Measurements from ENCODE around the gene SYNE2.
"Not testable (repeated sequence)": the region's sequence is repeated elsewhere in the genome, so short reads cannot be mapped to it uniquely, and the experiment has no call there.

The SYNE2 gene

DNA sequence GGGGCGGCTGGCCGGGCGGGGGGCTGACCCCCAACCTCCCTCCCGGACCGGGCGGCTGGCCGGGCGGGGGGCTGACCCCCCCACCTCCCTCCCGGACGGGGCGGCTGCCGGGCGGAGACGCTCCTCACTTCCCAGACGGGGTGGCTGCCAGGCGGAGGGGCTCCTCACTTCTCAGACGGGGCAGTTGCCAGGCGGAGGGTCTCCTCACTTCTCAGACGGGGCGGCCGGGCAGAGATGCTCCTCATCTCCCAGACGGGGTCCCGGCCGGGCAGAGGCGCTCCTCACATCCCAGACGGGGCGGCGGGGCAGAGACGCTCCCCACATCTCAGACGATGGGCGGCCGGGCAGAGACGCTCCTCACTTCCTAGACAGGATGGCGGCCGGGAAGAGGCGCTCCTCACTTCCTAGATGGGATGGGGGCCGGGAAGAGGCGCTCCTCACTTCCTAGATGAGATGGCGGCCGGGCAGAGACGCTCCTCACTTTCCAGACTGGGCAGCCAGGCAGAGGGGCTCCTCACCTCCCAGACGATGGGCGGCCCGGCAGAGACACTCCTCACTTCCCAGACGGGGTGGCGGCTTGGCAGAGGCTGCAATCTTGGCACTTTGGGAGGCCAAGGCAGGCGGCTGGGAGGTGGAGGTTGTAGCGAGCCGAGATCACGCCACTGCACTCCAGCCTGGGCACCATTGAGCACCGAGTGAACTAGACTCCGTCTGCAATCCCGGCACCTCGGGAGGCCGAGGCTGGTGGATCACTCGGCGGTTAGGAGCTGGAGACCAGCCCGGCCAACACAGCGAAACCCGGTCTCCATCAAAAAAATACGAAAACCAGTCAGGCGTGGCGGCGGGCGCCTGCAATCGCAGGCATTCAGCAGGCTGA lies 185.3 kb downstream of the SYNE2 start:
- not testable (repeated sequence) for DNase-seq (ENCODE audit: low read depth)

DNA sequence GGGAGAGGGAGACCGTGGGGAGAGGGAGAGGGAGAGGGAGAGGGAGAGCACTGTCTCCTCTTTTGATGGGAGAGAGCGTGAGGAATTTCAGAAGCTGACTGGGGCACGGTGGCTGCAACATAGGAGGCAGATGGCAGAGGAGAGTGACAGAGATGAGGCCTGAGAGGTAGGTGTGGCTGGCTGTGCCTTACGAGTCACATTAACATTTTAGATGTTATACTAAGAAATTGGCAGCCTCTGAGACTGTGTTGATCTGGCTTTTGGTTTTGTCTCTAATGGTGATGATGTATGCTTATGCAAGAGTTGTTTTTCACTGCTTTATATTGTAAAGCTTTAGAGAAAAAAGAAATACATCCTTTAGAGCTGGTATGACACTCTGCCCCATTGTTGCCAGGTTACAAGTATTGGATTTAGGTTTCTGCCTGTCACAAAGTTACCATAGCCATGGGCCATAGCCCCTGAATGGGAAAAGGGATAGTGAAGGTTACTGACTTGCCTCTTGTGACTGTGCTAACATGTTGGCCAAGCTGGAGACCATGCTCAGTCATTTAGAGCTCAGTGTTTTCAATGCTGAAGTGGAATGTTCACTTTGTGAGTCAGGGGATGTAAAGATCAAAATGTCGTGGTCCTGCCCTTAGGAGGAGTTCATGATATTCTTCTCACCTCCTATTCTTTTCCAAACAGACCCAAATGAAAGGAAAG lies 186.2 kb downstream of the SYNE2 start:
- DNase-seq (ENCODE audit: low read depth), result no peak

DNA sequence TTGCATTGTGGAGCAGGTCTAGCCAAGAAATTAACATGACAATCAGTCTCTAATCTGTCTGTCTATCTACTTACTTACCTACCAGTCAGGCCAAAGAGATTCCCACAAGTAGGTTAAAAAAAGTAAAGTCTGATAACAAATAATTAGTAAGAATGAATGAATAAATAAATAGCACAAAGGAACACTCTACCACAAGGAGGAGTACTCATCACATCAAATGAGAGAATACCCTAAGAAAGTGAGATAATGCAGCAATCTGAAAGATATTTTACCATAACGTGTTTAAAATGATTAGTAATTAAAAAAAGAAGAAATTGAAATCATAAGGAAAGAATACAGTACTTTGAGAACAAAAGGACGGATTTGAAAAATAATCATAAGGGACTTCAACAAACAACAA lies 187.2 kb downstream of the SYNE2 start:
- no peak for DNase-seq (ENCODE audit: low read depth)

DNA sequence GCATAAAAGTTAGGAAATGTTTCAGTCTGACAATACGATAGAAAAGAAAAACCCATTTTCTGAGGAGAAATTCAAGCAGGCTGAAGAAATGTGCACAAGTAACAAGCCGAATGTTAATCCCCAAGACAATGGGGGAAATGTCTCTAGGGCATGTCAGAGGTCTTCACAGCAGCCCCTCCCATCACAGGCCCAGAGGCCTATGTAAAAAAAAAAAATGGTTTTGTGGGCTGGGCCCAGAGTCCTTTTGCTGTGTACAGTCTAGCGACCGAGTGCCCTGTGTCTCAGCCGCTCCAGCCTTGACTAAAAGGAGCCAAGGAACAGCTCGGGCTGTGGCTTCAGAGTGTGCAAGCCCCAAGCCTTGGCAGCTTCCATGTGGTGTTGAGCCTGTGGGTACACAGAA lies 190.5 kb downstream of the SYNE2 start:
- DNase-seq (ENCODE audit: low read depth), result not testable (repeated sequence)

DNA sequence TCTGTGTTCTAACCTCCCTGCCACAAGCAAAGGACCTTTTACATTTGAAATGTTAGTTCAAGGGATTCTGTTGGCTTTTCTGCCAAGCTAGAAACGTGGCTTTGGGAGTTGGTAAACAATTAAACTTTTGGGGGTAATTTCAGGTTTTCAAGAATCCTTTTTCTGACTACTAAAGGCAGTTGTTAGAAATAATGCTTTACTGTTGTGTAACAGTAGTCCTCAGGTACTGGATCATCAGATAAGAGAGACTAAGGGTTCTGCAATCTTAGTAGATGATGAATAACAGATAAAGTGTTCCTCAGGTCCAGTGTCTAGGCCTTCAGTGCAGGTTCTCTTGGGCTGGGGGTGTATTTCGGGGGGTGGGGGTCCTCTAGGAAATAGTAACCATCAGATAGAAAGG lies 192.3 kb downstream of the SYNE2 start:
- DNase-seq (ENCODE audit: low read depth), result no peak

DNA sequence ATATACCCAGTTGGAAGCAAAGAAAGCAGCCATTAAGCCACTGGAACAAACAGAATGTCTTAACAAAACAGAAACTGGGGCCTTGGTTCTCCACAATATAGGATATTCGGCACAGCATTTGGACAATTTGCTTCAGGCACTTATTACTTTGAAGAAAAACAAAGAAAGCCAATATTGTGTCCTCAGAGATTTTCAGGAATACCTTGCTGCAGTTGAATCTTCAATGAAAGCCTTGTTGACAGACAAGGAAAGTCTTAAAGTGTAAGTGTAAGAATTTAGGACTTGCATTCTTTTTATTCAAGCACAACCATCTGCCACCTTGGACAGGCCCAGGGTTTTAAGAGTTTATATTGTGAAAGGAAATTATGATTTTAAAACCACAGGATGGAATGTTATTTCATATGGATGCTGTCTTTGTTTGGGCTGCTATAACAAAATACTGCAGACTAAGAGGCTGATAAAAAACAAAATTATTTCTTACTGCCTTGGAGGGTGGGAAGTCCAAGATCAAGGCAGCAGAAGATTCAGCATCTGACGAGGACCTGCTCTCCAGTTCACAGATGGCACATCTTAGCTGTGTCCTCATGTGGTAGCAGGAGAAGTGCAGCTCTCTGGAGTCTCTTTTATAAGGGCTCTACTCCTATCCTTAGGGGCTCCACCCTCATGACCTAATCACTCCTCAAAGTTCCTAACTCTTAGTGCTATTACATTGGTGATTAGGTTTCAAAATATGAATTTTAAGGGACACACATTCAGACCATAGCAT lies 197.0 kb downstream of the SYNE2 start:
- no peak for DNase-seq (ENCODE audit: low read depth)

DNA sequence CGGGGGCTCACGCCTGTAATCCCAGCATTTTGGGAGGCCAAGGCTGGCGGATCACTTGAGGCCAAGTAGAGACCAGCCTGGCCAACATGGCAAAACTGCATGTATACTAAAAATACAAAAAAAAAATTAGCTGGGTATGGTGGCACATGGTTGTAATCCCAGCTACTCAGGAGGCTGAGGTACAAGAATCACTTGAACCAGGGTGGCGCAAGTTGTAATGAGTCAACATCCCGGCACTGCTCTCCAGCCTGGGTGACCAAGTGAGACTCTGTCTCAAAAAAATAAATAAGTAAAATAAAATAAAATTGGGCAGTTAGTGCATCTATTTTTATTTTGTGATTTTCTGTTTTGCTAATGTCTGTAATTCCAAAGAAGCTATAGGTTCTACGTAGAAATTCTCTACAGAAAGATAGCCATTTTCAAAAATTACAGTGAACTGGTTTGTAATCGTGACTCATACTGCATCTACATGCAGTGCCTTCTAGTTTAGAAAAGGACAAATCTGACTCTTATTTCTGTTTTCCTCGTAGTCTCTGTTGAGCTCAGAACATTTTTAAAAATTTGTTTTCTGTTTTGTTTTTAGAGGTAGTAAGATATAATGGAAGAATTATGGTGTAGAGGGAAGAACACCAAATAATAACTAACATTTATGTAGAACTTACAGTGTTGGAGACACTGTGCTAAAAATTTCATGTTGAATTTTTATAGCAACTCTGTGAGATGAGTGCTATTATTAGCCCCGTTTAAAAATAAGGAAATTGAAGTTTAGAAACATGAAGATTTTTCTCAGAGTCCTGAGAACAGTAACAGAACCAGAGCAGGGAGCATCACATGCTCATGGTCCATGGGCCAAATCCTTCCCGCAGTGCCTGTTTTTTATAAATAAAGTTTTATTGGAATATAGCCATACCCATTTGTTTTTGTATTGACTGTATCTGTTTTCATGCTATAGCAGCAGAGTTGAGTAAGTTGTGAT lies 201.2 kb downstream of the SYNE2 start:
- DNase-seq (ENCODE audit: low read depth), result no peak

DNA sequence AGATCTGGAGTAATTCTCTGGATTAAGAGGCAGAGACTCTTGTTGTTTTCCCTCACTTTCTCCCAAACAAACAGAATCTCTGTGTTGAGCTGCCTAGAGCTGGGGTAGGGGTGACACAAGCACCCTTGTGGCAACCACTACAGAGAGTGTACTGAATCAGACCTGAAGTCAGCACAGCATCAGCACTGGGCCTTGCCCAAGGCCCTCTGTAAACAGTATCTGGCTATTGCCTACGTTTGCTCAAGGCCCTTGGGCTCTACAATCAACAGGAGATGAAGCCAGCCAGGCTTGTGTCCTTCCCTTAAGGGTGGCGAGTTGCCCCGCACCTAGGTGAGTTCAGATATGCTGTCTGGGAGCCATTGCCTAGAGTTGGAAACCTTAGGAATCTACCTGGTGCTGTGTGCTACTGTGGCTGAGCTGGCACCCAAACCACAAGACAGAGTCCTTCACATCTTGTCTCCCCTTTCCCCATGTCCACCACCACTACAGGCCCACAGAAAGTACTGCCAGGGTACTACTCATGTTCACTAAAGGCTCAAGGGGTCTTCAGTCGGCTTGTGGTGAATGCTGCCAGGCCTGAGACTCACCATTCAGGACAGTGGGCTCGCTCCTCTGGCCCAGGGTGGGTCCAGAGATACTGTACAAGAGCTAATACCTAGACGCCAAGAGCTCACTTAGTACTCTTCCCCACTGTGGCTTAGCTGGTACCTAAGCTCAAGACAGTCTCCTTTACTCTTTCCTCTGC lies 206.8 kb downstream of the SYNE2 start:
- DNase-seq (ENCODE audit: low read depth), result no peak

DNA sequence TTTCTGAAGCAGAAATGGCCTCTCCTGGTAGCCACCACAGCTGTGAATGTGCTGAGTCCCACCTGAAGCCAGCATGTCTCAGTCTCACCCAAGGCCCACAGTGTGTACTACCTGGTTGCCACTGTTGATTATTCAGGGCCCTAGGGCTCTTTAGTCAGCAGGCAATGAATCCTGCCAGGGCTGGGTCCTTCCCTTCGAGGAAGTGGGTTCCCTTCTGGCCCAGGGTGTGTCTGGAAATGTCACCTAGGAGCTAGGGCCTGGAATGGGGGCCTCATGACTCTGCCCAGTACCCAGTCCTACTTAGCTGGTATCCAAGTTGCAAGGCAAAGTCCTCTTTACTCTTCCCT lies 207.4 kb downstream of the SYNE2 start:
- DNase-seq (ENCODE audit: low read depth), result no peak

DNA sequence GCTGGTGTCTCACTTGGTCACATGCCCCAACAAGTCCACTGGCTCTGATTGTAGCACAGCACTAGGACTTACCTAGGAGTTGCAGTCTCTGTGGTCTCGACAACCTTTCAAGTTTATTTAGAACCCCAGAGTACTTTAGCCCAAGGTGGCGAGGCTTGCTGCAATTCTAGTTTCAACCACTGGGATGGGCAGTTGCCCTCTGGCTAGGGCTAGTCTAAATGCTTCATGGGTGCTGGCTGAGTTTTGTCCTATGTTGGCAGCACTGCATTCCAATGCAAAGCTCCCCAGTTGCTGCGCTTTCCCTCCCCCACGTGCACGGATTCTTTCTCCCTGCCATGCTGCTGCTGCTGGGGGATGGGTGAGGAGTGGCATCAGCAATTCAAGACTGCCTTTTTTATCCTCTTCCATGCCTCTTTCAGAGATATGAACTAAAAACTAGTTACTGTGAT lies 207.9 kb downstream of the SYNE2 start:
- no peak for DNase-seq (ENCODE audit: low read depth)

DNA sequence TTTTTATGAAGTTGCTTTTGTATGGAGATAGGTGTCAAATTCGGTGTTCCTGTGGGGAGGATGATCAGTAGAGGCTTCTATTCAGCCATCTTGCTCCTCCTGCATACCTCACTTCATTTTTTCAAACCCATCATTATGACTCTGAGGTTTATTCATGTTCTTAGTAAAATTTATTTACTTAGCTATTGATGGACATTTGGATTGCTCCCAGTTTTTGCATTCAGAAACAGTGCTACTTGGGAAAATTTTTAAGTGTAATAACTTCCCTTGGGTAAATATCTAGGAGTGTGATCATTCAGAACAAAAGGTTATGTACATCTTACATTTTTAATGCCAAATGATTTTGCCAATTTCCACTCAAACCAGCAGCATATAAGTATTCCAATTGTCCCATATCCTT lies 208.3 kb downstream of the SYNE2 start:
- DNase-seq (ENCODE audit: low read depth), result no peak

DNA sequence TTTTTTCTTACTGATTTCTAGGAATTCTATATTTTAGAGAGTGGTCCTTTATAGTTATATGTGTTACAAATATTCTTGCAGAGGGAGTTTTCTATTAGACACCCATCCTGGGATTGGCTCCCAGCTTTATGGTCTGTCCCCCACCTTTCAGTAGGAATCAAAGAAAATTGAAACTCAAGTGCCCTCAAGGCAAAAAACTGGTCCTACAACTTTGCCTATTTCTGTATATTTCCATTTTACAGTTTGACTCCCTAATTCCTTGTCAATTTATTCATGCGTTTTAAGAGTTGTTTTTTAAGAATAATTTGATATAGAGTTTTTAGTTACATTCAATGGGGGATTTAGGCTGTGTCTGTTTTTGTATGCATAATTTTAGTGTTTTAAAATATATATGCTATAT lies 208.9 kb downstream of the SYNE2 start:
- no peak for DNase-seq (ENCODE audit: low read depth)

DNA sequence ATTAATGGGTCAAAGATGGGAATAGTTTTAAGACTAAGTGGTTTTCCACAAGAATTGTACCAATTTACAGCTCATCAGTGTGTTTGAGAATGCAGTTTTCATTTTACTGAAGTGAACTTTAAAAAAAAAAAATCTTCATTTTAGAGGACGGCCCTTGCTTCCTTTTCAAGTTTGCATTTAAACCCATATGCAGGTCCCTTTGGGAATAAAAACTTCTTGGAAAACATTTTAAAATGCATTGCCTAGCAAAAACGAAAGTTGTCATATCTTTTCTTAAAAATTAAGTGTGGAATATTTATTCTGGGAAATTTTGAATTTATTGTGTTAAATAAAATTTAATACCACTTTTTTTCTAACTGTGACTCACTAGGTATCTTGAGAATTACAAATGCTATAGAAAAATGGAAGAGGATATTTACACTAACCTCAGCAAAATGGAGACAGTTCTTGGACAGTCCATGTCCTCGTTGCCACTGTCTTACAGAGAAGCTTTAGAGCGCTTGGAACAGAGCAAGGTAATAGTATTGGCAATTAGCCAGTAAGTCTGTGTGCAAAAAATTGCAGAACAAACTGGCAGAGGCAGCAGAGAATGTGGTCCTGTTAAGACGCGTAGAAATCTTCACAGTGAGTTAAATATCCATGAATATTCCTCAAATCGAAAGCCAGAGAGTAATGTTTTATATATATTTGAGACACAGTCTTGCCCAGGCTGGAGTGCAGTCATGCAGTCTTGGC lies 209.7 kb downstream of the SYNE2 start:
- no peak for DNase-seq (ENCODE audit: low read depth)

DNA sequence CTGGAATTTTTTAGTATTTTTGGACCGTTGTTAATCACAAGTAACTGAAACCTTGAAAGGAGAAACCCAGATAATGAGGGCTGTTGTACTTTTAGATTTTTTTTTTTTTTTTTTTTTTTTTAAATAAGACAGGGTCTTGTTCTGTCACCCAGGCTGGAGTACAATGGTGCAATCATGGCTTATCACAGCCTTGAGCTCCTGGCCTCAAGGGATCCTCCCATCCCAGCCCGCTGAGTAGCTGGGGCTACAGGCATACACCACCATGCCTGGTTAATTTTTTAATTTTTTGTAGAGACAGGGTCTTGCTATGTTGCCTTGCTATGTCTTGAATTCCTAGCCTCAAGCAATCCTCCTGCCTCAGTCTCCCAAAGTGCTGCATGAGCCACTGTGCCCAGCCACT lies 211.6 kb downstream of the SYNE2 start:
- no peak for DNase-seq (ENCODE audit: low read depth)

DNA sequence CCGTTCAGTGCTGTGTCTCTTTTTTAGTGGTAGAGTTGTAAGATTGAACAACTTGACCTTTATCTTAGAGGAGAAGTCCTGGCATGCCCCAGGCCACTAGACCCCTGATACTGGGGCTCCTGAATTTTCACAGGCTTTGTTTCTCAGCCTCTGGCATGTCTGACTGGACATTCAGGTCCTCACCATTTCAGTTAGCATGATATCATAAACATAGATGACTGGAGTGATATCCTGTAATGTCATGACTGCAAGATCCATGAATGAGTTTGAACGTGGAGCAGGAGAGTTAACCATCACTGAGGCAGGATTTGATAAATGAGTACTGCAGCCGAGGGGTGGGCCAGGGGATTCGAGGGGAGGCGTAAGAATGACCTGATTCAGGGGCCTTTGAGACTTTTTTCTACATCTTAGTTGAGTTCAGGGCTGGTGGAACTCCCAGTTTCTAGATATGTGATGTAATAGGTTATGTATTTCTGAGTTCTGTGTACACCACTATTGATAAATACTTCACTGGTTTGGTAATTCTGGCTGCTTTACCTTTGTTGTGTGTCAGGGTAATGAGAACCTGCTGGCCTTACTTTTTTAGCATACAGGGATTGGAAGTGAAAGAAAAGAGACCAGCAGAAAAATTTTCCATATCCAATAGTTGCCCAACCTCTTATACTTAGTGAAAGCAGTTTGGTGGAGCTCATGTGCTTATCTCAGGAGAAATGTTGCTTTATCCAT lies 217.0 kb downstream of the SYNE2 start:
- no peak for DNase-seq (ENCODE audit: low read depth)

DNA sequence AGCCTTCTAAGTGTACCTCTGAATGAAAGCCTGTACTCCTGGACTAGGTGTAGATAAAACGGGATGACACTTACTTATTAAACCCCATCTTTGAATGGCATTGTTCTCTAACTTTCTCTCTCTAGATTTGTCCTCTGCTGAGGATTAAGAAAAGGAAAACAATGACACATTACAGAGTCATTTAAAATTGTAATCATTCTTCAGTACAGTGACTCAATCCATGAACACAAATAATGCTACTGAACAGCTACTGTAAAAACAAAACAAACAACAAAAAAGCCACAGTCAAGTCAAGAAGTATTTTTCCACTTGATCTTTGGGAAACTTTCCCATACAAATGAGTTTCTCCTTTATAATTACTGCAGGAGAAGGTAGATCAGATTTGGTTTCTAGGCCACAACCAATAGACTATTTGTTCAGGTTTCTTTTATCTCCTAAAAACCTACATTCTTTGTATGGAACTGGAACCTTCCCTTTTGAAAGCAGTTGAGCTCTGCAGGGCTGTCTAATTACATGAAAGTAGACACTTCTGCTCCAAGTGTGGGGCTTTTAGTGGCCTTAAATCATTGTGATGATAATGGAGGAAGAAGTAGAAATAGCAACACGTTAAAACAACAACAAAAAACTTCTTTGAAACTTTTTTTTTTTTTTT lies 222.3 kb downstream of the SYNE2 start:
- DNase-seq (ENCODE audit: low read depth), result no peak

DNA sequence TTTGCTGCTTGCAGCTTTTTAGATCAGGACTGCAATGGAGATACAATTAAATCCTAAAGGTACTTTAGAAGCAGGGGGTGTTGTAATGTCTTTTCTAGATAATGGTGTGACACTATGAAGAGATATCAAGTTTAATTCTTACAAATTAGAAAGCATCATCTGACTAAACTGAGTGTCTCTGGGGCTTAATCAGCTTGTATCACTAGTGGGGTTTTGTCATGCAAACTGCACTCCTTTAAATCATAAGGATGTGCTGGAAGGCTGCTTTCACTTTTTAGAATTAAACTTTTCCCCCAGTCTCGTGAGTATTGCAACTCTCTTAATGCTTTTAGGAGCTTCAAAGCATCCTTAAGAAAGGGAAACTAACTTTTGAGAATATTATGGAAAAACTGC lies 222.8 kb downstream of the SYNE2 start:
- no peak for DNase-seq (ENCODE audit: low read depth)

DNA sequence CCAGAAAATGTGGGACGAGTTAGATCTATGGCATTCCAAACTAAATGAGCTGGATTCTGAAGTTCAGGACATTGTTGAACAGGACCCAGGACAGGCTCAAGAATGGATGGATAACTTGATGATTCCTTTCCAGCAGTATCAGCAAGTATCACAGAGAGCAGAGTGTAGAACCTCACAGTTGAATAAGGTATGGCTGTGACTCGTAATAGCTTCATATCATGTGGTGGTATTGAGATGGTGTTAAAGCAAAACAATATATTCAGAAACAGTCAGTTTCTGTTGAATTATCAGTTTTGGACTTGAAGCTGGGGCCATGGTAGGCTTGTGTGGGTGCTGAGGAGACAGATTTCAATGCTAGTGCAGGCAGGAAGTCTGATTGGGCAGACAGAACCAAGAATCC lies 227.6 kb downstream of the SYNE2 start:
- no peak for DNase-seq (ENCODE audit: low read depth)

DNA sequence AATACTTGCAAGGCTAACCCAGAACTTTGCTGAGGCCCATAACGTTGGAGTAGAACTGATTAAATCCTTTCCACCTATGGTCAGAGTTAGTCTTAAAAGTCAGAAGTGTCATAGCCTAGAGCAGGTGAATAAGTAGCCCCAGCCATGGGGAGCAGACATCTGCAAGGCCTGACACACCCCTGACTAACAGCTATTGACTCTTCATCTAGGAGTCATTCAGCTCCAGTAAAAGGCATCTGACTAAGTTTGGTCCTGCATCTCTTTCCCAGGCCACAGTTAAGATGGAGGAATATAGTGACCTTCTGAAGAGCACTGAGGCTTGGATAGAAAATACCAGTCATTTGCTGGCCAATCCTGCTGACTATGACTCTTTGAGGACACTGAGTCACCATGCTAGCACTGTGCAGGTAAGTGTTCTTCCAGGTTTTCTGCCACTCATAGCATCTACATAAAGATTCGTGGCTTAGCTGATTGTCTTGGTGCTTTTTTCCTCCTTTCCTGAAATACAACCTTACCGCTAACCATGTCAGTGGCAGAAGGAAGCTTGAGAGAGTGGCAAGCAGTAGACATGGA lies 228.5 kb downstream of the SYNE2 start:
- no peak for DNase-seq (ENCODE audit: low read depth)
